Ovary (tissue), 3 donors: ENCODE results near the gene DDR2.

Experiments used
- CTCF ChIP-seq, 3 donors: fragments of 450-650 bp in 2 of 3; fragments of 200-600 bp in 1 of 3; IDR thresholded peaks; one replicate each; pipeline versions ENCODE4 v1.5.1 to v1.8.0; 2016 to 2022; ENCODE audit warnings: antibody characterized with exemption in 3 of 3, mild to moderate bottlenecking in 1 of 3
- EP300 ChIP-seq: sonication (generic); formaldehyde crosslinking; IDR thresholded peaks from one replicate; pipeline ENCODE4 v1.6.1; 2017; ENCODE audit warnings: antibody characterized with exemption
- POLR2A ChIP-seq: fragments of 450-650 bp; IDR thresholded peaks from one replicate; pipeline ENCODE4 v1.6.1; 2017; ENCODE audit warnings: antibody characterized with exemption, mild to moderate bottlenecking, moderate library complexity
- donor health status: DM: no; HTN: no; CAD: no.

- TF ChIP-seq POLR2A (no peak), CTCF (IDR thresholded peaks at IDR 0.05) (no peak), EP300 (no peak)
These were observed 44.9 kb upstream of the DDR2 start for GRCh38 chr1:162587347-162587746.
